Superior temporal gyrus (tissue), 1 donor: Measurements from ENCODE around the gene ITPR1.
"Not testable (repeated sequence)": the region's sequence is repeated elsewhere in the genome, so short reads cannot be mapped to it uniquely, and the experiment has no call there.

ENCODE experiments used
- DNase-seq: peaks from one replicate; pipeline ENCODE4 v3.0.0-alpha.2; 2016; ENCODE audit errors: extremely low spot score

The ITPR1 gene

DNA sequence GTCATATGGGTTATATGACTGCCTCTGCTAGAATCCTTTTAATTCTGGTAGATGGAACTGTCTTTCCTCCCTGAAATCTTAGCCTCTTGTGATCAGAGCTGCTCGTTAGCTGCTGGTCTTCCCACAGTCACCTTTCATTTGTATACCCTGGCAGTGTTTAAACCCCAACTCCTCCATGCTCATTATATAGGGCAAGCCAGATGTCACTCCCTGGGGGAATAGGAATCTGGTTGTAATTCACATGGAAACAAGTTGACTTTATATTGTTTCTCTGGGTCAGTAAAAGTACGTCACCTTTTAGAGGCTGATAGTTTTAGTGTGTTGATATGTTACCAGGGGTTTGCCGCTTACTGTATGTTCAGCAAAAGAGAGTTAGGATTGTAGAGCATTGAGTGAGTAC is 103.5 kb downstream of the ITPR1 start:
- DNase-seq: no peak

DNA sequence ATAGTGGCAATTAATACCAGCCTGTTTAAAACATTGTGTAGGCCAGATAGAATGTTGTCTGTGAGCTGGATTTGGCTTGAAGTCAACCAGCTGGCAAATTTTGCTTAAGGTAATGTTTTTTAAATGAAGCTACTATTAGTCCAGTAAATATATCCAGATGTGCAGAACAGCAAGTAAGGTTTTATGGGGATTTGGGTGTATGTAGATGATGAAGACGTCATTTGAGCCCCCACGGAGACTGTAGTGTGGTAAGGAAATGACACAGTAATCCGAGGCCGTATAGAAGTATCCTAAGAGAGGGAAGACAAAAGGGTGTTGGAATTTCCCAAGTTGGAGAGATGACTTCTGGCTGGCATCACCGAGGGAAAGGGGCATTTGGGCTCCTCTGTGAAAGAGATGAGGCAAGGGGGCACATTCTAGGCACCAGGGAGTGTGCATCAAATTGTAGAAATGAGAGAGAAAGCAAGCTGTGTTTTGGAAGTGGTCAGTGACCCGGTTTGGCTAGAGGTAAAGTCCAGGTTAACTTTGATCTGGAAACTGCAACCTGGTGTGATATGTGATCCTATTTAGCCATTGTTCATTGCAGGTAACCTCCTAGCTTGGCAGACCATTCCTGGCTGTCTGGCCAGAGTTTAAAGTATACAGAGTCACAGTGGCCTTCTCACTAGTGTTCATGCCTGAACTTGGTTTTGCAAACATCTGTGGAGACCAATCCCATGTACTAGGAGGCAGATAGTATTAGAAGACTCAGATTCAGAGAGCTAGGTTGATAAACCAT is 104.2 kb downstream of the ITPR1 start:
- DNase-seq: no peak

DNA sequence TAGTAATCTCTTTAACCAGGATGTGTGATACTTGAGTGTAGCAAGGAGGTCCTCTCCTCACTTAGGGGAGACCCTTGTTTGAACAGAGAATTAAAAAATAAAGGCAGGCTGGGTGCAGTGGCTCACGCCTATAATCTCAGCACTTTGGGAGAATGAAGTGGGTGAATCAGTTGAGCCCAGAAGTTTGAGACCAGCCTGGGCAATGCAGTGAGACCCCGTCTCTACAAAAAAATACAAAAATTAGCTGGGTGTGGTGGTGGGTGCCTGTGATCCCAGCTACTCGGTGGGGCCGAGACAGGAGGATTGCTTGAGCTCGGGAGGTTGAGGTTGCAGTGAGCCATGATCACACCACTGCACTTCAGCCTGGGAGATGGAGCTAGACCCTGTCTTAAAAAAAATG is 105.1 kb downstream of the ITPR1 start:
- not testable (repeated sequence) for DNase-seq

DNA sequence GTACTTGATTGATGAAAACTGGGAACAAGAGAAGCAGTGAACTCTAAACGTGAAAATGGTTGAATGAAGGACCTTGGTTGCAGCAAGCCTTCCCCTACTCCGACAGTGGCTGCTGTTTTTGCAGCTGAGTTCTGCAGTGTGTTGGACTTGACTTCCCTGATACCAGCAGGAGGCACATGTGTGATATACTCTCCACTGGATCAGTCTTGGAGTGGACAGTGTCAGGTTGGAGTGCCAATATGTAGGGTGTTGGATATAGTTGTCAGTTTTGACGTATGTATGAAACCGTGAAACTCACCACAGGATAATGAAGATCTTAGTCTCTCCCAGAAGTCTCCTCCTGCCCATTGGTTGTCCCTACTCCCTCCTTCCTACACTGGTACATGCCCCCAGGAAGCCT is 106.5 kb downstream of the ITPR1 start:
- no peak for DNase-seq

DNA sequence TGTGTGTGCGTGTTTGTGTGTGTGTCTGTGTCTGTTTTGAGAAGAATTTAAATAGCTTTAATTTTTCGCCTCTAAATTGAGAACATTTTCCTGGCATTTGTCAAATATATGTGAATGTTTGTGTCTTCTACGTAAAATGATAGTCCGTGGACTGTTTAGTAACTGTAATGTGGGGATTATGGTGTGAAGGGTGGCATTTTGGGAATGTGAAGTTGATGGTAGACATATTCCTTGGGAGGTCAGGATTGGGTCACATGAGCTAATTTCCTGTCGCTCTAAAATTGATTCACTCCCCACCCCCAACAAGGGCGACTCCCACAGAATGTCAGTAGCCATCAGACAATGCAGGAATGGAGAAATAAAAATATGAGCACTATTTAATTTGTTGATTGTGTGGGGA is 107.3 kb downstream of the ITPR1 start:
- no peak for DNase-seq

- no peak for DNase-seq
These were observed 108.7 kb downstream of the ITPR1 start for GRCh38 chr3:4601892-4602291.

- DNase-seq: no peak
These were observed 111.5 kb downstream of the ITPR1 start for GRCh38 chr3:4604693-4605092.

DNA sequence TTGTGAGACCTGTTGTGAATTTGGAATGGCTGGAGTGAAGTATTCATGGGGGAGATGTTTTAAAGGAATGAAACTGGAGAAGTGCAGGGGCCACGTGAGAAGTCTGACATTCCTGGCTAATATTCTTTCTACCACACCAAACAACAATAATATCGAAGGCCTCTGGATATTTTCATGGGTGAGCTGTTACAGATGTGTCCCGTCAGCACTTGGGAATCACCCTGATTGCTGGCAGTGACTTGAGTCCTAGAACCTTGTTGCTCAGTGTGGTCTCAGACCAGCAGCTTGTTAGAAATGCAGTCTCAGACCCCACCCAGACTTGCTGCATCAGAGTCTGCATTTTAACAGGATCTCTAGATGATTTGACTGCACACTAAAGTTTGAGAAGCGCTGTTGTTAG is 113.8 kb downstream of the ITPR1 start:
- DNase-seq: no peak

- no peak for DNase-seq
These were observed 120.2 kb downstream of the ITPR1 start for GRCh38 chr3:4613366-4613765.

- DNase-seq: no peak
These were observed 120.9 kb downstream of the ITPR1 start for GRCh38 chr3:4614070-4614469.

DNA sequence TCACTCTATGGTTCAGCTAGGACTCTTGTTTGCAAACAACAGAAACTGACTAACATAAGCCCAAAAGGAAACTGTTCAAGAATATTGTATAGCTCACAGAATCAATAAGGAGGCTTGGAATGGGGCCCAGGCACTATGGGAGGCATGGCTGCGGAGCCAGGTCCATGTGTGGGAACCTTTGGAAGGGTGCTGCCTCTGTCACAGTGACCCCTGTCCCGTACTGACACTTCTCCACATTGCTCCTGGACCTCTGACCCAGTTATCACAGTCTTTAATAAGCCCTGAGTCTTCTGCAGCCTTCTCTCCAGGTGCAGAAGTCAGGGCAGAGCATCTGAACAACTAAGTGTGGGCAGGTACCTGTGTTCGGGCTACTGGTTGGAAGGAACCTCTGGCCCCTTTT is 121.8 kb downstream of the ITPR1 start:
- DNase-seq: no peak

DNA sequence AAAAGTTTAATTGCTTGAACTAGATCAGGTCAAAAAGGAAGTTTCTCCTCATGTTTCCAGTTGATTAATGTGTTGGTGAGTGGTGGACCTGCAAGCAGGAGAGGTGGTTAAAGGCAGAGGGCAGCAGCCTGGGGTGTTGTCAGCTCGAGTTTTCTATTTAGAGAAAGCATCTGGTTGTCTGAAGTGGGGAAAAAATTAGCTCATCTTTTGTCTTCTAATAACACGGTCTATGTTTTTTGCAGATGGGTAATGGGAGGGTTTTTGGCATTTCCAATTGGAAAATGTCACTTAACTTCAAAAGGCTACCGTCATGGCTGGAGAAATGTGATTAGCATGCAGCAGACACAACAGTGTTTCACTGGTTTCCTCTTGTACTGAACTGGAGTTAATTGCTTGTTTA is 122.6 kb downstream of the ITPR1 start:
- DNase-seq: no peak

DNA sequence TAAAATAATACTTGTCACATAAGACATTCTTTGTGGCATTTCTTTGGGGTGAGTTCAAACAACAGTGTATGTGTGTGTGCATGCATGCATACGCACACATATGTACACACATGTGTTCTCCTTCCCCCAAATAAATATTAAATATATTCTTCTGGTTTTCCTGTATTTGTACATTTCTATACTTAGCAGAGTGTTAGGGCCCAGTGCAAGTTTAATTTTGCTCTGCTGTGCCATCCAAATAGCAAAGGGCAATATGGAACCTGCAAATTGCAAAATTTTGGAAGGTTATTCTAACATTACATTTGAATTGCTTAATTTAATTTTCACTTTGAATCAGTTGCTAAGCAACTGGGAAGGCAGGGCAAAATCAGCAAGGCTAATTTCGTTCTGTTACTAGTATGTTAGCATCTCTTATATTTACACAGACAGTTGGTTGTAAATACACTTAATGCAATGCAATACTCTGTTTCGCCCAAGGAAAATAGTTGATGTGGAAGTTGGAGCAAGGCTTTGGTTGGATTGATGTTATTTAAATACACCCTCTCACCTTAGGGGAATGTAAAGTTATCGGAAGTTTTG is 130.4 kb downstream of the ITPR1 start:
- DNase-seq: no peak

- no peak for DNase-seq
These were observed 134.7 kb downstream of the ITPR1 start for GRCh38 chr3:4627651-4628375.

DNA sequence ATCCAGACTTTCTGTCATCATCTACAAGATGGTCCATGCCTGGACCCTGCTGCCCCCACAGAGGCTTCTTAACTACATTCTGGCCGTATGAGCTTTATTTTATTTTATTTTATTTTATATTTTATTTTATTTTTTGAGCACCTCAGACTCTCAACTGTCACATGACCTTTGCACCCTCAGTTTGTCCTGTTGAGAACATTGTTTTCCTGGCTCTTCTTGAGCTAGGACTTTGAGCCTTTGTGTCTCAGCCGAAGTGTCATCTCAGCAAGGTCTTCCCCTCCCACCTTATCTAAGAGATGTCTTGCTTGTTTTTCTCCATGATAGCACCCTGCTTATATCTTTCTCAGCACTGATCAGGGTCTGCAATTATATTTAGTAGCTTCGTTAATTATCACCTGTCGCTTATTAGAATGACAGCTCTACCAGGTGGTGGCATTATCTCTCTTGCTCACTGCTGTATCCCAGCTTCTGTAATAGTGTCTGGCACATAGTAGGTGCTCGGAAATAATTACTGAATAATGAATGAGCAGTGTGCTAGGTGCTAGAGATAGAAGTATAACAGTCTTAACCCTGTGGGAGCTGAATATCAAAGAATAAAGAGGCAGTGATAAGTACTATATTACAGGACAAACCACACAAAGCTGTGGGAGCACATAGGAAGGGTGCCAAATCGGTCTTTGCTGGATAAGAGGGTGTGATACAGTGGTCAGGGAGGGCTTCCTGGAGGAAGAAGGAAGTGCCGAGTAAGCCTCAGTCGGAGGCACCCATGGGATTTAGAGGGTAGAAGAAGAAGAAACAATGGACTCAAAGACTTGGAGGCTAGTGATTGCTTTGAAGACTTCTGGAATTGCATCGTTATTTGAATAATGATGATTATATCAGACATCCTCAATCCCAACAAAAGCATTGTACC is 136.2 kb downstream of the ITPR1 start:
- no peak for DNase-seq

DNA sequence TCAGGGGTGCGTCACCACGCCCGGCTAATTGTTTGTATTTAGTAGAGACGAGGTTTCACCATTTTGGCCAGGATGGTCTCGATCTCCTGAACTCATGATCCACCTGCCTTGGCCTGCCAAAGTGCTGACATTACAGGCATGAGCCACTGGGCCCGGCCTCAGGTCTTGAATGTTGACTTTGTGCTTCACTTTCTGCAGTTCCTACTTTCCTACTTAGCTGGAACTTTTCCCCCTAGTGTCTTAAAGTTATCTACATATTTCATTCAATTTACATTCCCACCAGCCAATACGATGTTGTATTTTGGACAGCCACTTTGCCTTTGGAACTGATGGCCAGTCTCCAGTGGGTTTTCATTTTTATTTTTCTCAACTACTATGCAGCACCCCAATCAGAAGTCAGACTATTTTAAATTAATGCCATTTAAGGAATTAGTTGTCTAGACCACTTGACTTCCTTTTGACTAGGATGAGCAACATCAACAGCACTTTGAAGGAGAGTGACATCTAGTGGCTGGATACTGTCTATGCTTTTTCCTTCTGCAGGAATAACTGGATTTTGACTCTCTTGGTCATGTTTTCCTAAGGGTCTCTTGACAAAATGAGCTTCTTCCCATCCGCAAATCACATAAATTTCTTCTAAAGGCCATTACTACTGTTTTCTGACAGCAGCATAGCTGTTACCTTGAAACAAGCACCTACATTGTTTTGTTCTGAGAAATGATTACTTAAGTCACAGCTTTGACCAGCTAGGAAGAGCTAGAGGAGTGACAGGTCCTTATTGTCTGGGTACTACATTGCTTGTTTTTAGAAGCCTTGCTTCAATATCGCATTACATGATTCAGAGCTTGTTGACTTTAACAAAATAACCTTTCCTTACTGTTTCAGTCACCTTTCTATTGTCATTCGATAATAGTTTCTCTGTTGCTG is 140.2 kb downstream of the ITPR1 start:
- peak; percentile 87 for DNase-seq

- DNase-seq: no peak
These were observed 141.7 kb downstream of the ITPR1 start for GRCh38 chr3:4634894-4635293.

DNA sequence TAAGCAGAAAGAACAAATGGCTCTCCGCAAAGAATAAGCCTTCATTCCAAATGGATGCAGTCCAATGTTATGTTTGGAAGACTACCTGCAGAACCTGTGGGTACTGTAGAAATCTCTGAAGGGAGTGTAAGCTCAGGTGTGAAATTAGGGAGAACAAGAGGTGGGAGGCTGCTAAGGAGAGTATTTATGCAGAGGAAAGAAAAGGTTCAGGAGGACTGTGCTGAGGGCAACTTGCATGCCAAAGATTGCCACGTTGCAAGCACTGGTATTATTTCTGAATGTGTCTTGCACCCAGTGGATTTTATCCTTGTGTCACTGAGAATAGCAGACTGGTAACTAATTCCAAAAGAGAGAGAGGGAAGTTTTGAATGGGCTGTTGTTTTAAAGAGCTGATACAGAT is 144.1 kb downstream of the ITPR1 start:
- no peak for DNase-seq

GRCh38 chr3:4641863-4642563 is 148.9 kb downstream of the ITPR1 start:
- DNase-seq: no peak

DNA sequence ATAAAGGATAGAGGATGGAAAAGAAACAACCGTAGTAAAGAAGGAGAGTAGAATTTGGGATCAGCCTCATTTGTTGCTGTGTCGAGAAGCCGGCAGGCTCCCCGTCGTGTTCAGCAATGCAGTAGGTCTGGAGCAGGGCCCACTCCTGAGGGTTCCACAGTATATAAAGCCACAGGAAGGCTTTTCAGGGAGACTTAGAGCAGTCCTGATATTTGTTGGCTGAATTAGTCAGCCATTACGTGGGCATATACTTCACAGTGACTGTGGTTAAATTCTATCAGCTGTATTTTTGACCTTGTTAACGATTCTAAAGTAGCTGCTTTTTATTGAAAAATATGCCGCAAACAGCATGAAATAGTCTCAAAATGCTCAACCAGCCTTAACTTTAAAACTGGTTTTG is 149.5 kb downstream of the ITPR1 start:
- no peak for DNase-seq
